HG03520 (cell line): Measurements from ENCODE around the gene CENPP.

Source experiments
- ATAC-seq: cut with Tn5 transposase; IDR thresholded peaks from one replicate; pipeline ENCODE4 v1.9.1; 2021; ENCODE audit warnings: mild to moderate bottlenecking, moderate library complexity; ENCODE audit not compliant: unreplicated experiment

The CENPP gene

GRCh38 chr9:92503156-92503555 lies 177.4 kb downstream of the CENPP start:
- ATAC-seq = no peak

- ATAC-seq = no peak
These were observed 179.1 kb downstream of the CENPP start for GRCh38 chr9:92504881-92505280.

GRCh38 chr9:92506184-92506857 lies 180.6 kb downstream of the CENPP start:
- no peak for ATAC-seq

GRCh38 chr9:92507005-92507404 lies 181.3 kb downstream of the CENPP start:
- no peak for ATAC-seq

- ATAC-seq = no peak
These were observed 181.7 kb downstream of the CENPP start for GRCh38 chr9:92507496-92507895.

GRCh38 chr9:92508018-92508820 lies 182.5 kb downstream of the CENPP start:
- no peak for ATAC-seq

GRCh38 chr9:92509050-92509449 lies 183.3 kb downstream of the CENPP start:
- ATAC-seq = no peak

GRCh38 chr9:92510747-92511146 lies 185.0 kb downstream of the CENPP start:
- ATAC-seq = no peak

GRCh38 chr9:92512622-92513021 lies 186.9 kb downstream of the CENPP start:
- ATAC-seq = no peak

GRCh38 chr9:92513349-92513748 lies 187.6 kb downstream of the CENPP start:
- no peak for ATAC-seq

GRCh38 chr9:92514635-92515034 lies 188.9 kb downstream of the CENPP start:
- ATAC-seq = no peak

- no peak for ATAC-seq
These were observed 190.8 kb downstream of the CENPP start for GRCh38 chr9:92516521-92516920.

- ATAC-seq = no peak
These were observed 191.3 kb downstream of the CENPP start for GRCh38 chr9:92517046-92517445.

GRCh38 chr9:92518199-92518598 lies 192.4 kb downstream of the CENPP start:
- no peak for ATAC-seq

- ATAC-seq = no peak
These were observed 195.1 kb downstream of the CENPP start for GRCh38 chr9:92520837-92521236.

- ATAC-seq = no peak
These were observed 197.5 kb downstream of the CENPP start for GRCh38 chr9:92522983-92523970.

- no peak for ATAC-seq
These were observed 199.1 kb downstream of the CENPP start for GRCh38 chr9:92524881-92525280.

GRCh38 chr9:92525306-92525705 lies 199.6 kb downstream of the CENPP start:
- ATAC-seq = no peak

GRCh38 chr9:92527291-92527828 lies 201.6 kb downstream of the CENPP start:
- no peak for ATAC-seq

- ATAC-seq = no peak
These were observed 202.2 kb downstream of the CENPP start for GRCh38 chr9:92527832-92528521.
